ENCODE data around the gene SNX13.

DNA sequence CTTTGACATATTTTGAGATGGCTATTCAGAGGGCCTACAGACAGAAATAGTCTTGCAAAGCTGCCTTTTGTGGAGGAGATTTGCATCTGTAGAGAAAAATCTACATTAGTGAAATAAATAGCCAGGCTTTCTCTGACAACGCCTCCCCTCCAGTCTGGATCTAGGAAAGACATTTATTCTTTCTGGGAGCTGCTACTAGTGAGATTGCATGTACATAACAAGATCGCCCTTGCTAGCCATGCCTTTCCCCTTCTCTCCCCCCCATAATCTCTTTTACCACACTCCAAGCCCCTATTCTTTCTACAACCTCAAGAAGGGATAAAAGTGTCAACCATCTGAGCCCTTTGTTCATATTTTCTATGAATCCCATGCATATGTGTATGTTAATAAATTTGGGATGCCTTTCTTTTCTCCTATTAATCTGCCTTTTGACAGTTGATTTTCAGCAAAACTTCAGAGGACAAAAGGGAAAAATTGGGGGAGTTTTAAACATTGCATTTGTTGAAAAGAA lies 194.2 kb downstream of the SNX13 start:
- TF ChIP-seq EZH2 (IDR thresholded peaks at IDR 0.05; ENCODE audit: borderline replicate concordance), result no peak
- TF ChIP-seq, protein P1, sequence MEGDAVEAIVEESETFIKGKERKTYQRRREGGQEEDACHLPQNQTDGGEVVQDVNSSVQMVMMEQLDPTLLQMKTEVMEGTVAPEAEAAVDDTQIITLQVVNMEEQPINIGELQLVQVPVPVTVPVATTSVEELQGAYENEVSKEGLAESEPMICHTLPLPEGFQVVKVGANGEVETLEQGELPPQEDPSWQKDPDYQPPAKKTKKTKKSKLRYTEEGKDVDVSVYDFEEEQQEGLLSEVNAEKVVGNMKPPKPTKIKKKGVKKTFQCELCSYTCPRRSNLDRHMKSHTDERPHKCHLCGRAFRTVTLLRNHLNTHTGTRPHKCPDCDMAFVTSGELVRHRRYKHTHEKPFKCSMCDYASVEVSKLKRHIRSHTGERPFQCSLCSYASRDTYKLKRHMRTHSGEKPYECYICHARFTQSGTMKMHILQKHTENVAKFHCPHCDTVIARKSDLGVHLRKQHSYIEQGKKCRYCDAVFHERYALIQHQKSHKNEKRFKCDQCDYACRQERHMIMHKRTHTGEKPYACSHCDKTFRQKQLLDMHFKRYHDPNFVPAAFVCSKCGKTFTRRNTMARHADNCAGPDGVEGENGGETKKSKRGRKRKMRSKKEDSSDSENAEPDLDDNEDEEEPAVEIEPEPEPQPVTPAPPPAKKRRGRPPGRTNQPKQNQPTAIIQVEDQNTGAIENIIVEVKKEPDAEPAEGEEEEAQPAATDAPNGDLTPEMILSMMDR (IDR thresholded peaks at IDR 0.05; ENCODE audit: poor library complexity), result no peak

Measured in hepatocyte (in vitro differentiated cells).